Measurements from ENCODE around the gene DEPDC5. TPM values are rescaled to one million over a fixed set of nuclear protein-coding genes. Genes with fewer than 3 reads are reported as not detected.

Gene DEPDC5
- total and polyA plus RNA-seq, 10 of the 15 experiments (the other 5 are each of a cell fraction or from before 2014, with no cell fraction given): 3.0 to 38.9 (median 22.8) TPM

GRCh38 chr22:31833930-31834329 lies 80.1 kb downstream of the DEPDC5 start:
- H3K4me2 ChIP-seq (ENCODE audit: control insufficient read depth, insufficient read depth): no peak overlapping the region
- H2AFZ ChIP-seq (ENCODE audit: control insufficient read depth, low read depth, low read length): no peak overlapping the region
- H3K79me2 ChIP-seq (ENCODE audit: control insufficient read depth, insufficient read depth, low read length): no peaks in the 10 kb centered on the region
- POLR2A ChIA-PET: no interaction called here
- H3K27ac ChIP-seq (ENCODE audit: control insufficient read depth, insufficient read depth): no peak overlapping the region
- peaks cover 8 to 19% of the 10 kb centered on the region in 2 experiments; a peak in 3 of 4 replicates for H3K36me3 ChIP-seq (ENCODE audit: control insufficient read depth in 2 of 2, insufficient read depth in 2 of 2, low read length in 1 of 2)
- no peak for TF ChIP-seq SUPT20H (IDR thresholded peaks at IDR 0.05; ENCODE audit: borderline replicate concordance, control insufficient read depth, low read depth, low read length)
- no peak for TF ChIP-seq ZNF207 (IDR thresholded peaks at IDR 0.05; ENCODE audit: borderline replicate concordance)
- TF ChIP-seq ZSCAN29 (IDR thresholded peaks at IDR 0.05): no peak
- CTCF ChIA-PET: interaction anchor here (1.0 to 1.2 kb wide), 2 partner anchors 13 to 91 kb away, joined by 3 read pairs; no protein-coding TSS in a partner anchor
- BruUV-seq (replicated peaks): no TSS peak
- 94% methylated on average over 1 of the region's 1 CpG for WGBS (ENCODE audit: insufficient coverage, insufficient replicate concordance, low lambda C conversion rate, missing lambda C conversion rate)
- RAD21 ChIA-PET (ENCODE audit: unreplicated experiment): no interaction called here
- no peak overlapping the region for H3K4me3 ChIP-seq
- H3K9me3 ChIP-seq (replicated peaks; ENCODE audit: control insufficient read depth, insufficient read depth, low read length): no peaks in the 10 kb centered on the region
- DNase-seq (ENCODE audit: low read depth, low spot score) (no peak), ATAC-seq (no peak), FAIRE-seq (no peak)
- H4K20me1 ChIP-seq (ENCODE audit: control insufficient read depth, insufficient read depth): no peaks in the 10 kb centered on the region
- in situ Hi-C loops (cut with MboI) (no loop called here), intact Hi-C loops (cut with micrococcal nuclease; ENCODE audit: unreplicated experiment) (no loop called here)
- H3K27me3 ChIP-seq (replicated peaks in 1 of 2; ENCODE audit: control insufficient read depth in 2 of 2, insufficient read depth in 2 of 2, low read length in 1 of 2): no peaks in the 10 kb centered on the region
- H3K4me1 ChIP-seq (ENCODE audit: control insufficient read depth, insufficient read depth, low read length): peaks cover 8% of the 10 kb centered on the region
- H3K9ac ChIP-seq (ENCODE audit: control insufficient read depth, insufficient read depth, low read length): no peak overlapping the region
- SMC1A ChIA-PET (ENCODE audit: uncharacterized antibody, unreplicated experiment): interaction anchor here (1.2 kb wide), 1 partner anchor 9 kb away, joined by 3 read pairs; no protein-coding TSS in a partner anchor

- intact Hi-C loops (cut with micrococcal nuclease; ENCODE audit: unreplicated experiment): no loop called here
- in situ Hi-C loops (cut with MboI): no loop called here
- no peaks in the 10 kb centered on the region for H3K27me3 ChIP-seq (replicated peaks in 1 of 2; ENCODE audit: control insufficient read depth in 2 of 2, insufficient read depth in 2 of 2, low read length in 1 of 2)
- H3K9me3 ChIP-seq (replicated peaks; ENCODE audit: control insufficient read depth, insufficient read depth, low read length): no peaks in the 10 kb centered on the region
- no peak for ATAC-seq
- H3K4me3 ChIP-seq: no peak overlapping the region
- no peak for FAIRE-seq
- no peaks in the 10 kb centered on the region for H3K4me1 ChIP-seq (ENCODE audit: control insufficient read depth, insufficient read depth, low read length)
- H3K27ac ChIP-seq (ENCODE audit: control insufficient read depth, insufficient read depth): no peak overlapping the region
- ChIA-PET SMC1A (ENCODE audit: uncharacterized antibody, unreplicated experiment) (no interaction called here), CTCF (interaction anchor here (1.5 kb wide), 1 partner anchor 119 kb away, joined by 3 read pairs; no protein-coding TSS in a partner anchor), POLR2A (interaction anchor here (0.6 kb wide), 1 partner anchor 67 kb away, joined by 7 read pairs; no protein-coding TSS in a partner anchor), RAD21 (ENCODE audit: unreplicated experiment) (no interaction called here)
- peaks cover 9 to 20% of the 10 kb centered on the region in 2 experiments; a peak in 3 of 4 replicates for H3K36me3 ChIP-seq (ENCODE audit: control insufficient read depth in 2 of 2, insufficient read depth in 2 of 2, low read length in 1 of 2)
- H3K9ac ChIP-seq (ENCODE audit: control insufficient read depth, insufficient read depth, low read length): no peak overlapping the region
- H2AFZ ChIP-seq (ENCODE audit: control insufficient read depth, low read depth, low read length): no peak overlapping the region
- TF ChIP-seq CTCF (IDR thresholded peaks at IDR 0.05 in 2 of 3, conservative IDR thresholded peaks at IDR 0.05 in 1 of 3; ENCODE audit: control insufficient read depth in 2 of 3, extremely low read depth in 1 of 3, insufficient read depth in 1 of 3, low read depth in 3 of 3, low read length in 3 of 3): peak in 1 of 3 experiments; percentile 21; a peak in 1 of 6 replicates
- TF ChIP-seq KAT2A (conservative IDR thresholded peaks at IDR 0.05; ENCODE audit: control insufficient read depth, low read depth, low read length): no peak
- TF ChIP-seq SREBF1 (IDR thresholded peaks at IDR 0.05; ENCODE audit: low read length): no peak
- no peak for TF ChIP-seq USF1 (IDR thresholded peaks at IDR 0.05; ENCODE audit: borderline replicate concordance, extremely low read length, insufficient read depth, low read depth, low read length)
- DNase-seq (ENCODE audit: low read depth, low spot score): no peak
- no peak overlapping the region for H3K4me2 ChIP-seq (ENCODE audit: control insufficient read depth, insufficient read depth)
- 58% methylated on average over 5 of the region's 5 CpGs for WGBS (ENCODE audit: insufficient coverage, insufficient replicate concordance, low lambda C conversion rate, missing lambda C conversion rate)
- no peaks in the 10 kb centered on the region for H3K79me2 ChIP-seq (ENCODE audit: control insufficient read depth, insufficient read depth, low read length)
- BruUV-seq (replicated peaks): no TSS peak
- H4K20me1 ChIP-seq (ENCODE audit: control insufficient read depth, insufficient read depth): no peaks in the 10 kb centered on the region
These were observed 82.2 kb downstream of the DEPDC5 start for GRCh38 chr22:31836010-31836409.
